WI38 (cell line): Measurements from ENCODE around the gene KAT2B.

Experiments
- H3K4me3 ChIP-seq: 2 replicates; pipeline ENCODE4 v1.5.1; 2011; ENCODE audit warnings: low read depth, mild to moderate bottlenecking, control low read depth, low read length
- CTCF ChIP-seq: IDR thresholded peaks from 2 replicates; pipeline ENCODE4 v1.5.1; 2012; ENCODE audit warnings: low read depth, mild to moderate bottlenecking, control low read depth, low read length

The KAT2B gene

DNA sequence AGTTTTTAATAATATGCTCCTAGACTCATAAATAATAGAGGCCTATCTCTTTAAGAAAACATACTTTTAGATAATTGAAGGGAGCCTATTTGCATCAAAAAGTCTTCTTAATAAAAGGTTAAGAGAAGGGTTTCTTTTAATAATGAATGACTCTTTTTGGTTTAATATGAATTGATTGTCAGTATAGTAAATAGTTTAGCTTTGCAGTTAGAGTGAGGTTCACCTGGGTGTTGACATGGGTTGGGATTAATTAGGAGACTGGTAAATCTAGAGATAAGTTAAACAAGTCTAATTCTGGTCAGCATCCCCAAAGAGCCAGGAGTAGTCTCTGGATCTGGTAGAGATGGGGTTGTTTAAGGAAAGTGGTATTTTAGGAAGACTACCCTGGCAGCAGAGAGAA is 43.0 kb downstream of the KAT2B start:
- H3K4me3 ChIP-seq = no peak overlapping the region
- TF ChIP-seq CTCF = no peak

DNA sequence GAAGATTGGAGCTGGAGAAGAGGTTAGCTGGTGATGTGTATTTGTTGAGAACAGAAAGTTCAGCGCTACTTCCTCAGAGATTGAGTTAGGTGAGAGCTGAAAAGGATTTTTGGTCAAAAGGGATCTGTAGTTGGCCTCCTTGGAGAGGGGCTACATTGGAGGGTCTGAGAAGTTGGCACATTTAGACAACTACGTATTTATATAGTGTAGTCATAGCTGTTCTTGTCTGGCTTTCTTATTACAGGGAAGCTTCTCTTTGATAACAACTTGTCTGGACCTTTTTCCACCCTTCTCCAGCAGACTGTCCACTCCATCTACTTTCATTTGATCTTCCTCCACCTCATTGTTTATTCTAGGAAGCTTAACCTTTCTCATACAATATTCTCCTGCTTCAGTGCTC is 43.7 kb downstream of the KAT2B start:
- no peak overlapping the region for H3K4me3 ChIP-seq
- no peak for TF ChIP-seq CTCF

GRCh38 chr3:20091331-20092047 is 51.2 kb downstream of the KAT2B start:
- TF ChIP-seq CTCF = no peak
- no peak overlapping the region for H3K4me3 ChIP-seq

GRCh38 chr3:20095470-20095869 is 55.2 kb downstream of the KAT2B start:
- no peak overlapping the region for H3K4me3 ChIP-seq
- no peak for TF ChIP-seq CTCF

DNA sequence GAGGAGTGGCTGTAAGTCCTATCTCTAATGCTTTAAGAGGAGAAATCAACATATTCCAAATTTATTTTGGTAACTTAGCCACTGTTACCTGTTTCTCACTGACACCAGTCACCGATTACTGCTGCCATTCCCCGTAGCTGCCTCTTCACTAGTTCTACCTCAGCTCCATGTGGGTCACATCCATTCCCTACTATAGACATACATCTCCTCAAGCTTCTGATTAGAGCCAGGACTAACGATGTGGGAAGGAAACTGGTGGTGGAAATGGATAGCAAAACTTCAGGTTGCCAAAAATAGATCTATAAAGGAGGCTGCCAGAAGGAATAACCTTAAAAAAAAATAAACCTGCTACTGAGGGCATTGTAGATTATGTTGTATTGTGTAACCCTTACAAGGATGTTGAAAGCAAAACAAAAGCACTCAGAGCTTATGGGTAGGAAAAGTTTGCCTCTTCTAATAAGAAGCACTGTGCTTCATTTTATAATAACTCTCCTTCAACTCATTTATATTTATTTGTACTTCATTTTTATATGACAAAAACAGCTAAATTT is 56.0 kb downstream of the KAT2B start:
- no peak overlapping the region for H3K4me3 ChIP-seq
- TF ChIP-seq CTCF = no peak

GRCh38 chr3:20097015-20097414 is 56.8 kb downstream of the KAT2B start:
- TF ChIP-seq CTCF = no peak
- no peak overlapping the region for H3K4me3 ChIP-seq

- no peak for TF ChIP-seq CTCF
- H3K4me3 ChIP-seq = no peak overlapping the region
Observed at GRCh38 chr3:20099060-20099459, 58.8 kb downstream of the KAT2B start.
